ENCODE measurements around the gene POMZP3. TPM values are rescaled to one million over a fixed set of nuclear protein-coding genes. Genes with fewer than 3 reads are reported as not detected.
"Not testable (repeated sequence)": the region's sequence is repeated elsewhere in the genome, so short reads cannot be mapped to it uniquely, and the experiment has no call there.

POMZP3 gene
- total RNA-seq, 1 donor from 2014 or later, result 7.2 TPM

DNA sequence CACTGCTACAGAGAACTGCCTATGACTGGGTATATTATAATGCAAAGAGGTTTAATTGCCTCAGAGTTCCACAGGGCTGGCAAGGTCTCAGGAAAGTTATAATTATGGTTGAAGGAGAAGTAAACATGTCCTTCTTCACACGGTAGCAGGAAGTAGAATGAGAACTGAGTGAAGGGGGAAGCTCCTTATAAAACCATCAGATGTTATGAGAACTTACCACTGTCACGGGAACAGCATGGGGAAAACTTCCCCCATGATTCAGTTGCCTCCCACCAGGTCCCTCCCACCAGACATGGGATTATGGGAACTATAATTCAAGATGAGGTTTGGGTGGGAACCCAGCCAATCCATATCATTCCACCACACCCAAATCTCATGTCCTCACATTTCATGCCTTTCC is 34.4 kb downstream of the POMZP3 start:
- intact Hi-C loops (cut with DNase I); DNase-seq: not testable (repeated sequence)
- ATAC-seq (ENCODE audit: poor library complexity), result peak; percentile 46

DNA sequence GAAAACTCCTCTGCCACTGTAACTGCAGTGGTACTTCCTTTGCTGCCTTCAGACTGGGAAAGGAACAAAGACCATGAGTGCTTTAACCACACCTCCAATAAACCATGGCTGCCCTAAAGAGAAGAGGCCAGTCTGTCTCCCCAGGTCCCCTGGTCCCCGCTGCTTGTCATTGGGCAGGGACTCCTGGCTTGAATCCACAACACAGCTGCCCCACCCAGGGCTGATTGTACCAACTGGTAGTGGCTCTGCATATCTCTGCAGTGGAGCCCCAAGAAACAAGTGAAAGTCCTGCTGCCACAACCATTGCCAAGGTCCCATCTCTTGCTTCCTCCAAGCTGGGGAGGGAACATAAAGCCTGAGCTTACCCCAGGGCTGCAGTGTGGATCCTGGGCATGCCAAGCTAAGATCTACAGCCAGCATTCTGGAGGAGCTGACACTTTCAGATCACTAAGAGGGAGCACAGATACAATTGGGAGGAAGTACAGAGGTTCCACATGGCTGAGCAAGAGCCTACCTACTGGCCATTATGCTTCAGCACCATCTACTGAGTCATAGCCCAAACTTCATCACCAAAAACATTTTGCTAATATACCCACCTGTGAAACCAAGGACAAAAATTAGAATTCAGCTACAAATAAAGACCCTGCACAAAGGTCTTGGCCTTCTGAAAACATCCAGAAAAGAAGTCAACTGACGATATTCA is 35.3 kb downstream of the POMZP3 start:
- DNase-seq; ATAC-seq (ENCODE audit: poor library complexity); intact Hi-C loops (cut with DNase I): not testable (repeated sequence)

DNA sequence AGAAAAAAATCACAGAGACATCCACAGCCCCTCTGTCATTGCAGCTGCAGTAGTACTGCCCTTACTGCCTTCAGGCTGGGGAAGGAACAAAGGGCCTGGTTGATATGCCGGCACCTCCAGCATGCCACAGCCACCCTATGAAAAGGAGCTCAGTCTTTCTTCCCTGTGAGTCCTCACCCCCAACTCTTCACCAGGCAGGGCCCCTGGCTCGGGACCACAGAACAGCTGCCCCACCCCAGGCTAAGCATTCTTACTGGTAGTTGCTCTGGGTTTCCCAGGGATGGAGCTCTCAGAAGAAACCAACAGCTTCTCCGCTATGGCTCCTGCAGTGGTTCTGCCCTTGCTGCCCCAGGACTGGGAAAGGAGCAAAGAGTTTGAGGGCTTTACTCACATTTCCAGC is 36.0 kb downstream of the POMZP3 start:
- ATAC-seq (ENCODE audit: poor library complexity); intact Hi-C loops (cut with DNase I): not testable (repeated sequence)

DNA sequence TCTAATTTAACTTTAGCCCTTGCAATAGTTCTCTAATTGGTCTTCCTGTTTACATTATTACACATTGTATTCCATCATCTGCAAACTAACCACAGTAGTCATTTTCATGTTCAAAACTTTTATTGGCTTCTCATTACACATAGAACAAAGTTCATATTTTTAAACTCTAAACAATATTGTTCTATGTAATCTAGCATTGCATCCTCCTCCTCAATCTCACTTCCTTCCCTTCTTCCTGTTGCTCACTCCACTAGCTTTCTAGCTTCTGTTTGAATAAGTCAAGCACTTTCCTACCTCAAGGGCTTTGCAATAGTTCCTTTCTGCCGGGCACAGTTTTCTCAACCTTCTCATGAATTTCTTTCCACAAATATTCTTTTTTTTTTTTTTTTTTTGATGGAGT is 38.5 kb downstream of the POMZP3 start:
- ATAC-seq (ENCODE audit: poor library complexity); intact Hi-C loops (cut with DNase I); DNase-seq: not testable (repeated sequence)

More for the DNA sequence above, 36.0 kb downstream of the POMZP3 start:
- not testable (repeated sequence) for DNase-seq

DNA sequence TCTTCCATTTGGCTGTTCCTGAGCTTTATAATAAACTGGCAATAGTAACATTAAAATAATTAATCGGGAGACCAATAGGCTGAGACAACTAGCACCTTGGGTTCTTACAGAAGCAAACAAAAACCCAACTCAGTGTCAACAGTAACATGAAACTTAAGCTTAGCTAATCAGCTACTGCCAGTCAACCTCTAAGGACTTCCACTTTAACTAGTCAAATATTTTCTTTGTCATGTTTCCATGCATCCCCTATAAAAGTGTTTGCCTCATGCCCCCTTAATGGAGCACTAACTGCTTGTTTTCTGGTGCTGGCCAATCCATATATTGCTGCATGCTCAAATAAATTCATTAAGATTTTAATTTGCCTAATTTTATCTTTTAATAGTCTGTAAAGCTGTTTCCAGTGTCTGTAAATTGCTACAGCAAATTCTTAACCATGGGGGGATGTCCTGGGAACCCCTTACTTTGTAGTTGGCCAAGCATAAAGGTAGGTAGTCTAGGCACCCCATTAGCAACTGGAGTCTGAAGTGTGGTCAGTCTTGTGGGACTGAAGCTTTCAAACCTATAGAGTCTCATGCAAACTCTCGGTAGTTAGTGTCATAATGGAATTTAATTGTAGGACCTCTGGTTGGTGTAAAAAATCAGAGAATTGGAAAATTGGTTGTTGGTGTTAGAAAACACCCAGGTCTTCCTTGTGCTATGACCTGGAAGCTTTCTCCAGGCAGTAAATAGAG is 40.3 kb downstream of the POMZP3 start:
- DNase-seq; intact Hi-C loops (cut with DNase I); ATAC-seq (ENCODE audit: poor library complexity): not testable (repeated sequence)

DNA sequence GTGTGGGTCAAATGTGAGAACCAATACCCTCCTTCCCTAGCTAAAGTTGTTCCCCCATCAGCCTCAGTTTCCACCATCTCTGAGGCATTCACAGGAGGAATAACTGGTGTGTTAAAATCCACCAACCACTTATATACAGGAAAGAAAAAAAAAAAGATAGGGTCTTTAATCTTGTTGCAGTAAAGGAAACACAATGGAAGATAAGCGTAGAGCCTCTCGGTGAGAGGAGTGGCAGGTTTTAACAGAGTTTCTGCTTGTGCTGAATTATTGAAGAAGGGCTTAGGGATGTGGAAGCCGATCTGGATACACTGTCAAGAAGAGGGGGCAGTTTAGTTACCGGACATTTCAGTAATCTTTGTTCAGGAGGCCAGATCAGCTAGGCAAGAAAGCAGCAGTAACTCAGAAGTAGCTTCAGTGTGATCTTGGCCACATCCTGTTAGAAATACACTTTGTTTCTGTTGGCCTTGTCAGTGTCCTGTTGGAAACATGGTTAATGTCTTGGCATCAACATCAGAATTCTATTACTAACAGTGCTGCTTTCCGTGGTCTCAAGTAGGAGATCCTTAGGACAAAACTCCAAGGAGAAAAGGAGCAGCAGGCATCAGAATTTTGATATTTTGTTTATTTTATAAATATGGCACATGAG is 43.3 kb downstream of the POMZP3 start:
- peak; percentile 79 for ATAC-seq (ENCODE audit: poor library complexity)
- intact Hi-C loops (cut with DNase I); DNase-seq: not testable (repeated sequence)

DNA sequence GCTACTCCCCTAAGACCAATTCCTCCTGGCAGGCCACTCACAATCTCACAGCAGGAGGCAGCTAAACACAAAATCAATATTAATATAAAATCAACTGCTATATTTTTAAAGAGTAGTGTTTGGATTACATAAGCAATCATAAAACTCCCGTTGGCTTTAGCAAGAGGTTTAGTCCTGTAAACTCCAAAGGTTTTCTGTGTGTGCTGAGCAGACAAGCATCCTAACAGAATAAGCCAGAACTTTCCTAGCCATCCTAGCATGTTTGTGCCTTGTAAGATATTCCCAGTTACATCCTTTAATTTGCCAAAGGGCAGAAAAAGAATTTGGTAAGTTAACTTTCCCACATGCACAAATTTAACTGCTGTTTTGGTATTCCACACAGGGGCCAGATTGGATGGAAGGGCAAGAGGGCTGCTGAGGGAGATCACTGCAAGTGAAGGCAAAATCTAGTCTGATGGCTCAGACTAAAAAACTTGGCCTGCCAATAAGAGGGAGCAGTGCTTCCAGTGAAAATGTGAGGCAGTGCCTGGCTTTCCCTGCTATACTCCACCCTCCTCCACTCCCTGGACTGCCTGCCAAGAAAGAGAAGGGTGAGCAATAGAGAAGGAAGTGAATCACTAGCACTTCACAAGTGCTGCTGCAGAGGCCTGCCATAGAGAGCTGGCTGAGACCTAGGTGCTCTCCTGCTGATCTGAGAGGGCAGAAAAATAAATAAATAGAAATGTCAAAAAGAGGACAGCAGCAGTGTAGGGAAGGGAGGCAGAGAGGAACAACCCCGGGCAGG is 44.0 kb downstream of the POMZP3 start:
- ATAC-seq (ENCODE audit: poor library complexity) (peak; percentile 99), DNase-seq (peak; percentile 78)
- intact Hi-C loops (cut with DNase I), result not testable (repeated sequence)

DNA sequence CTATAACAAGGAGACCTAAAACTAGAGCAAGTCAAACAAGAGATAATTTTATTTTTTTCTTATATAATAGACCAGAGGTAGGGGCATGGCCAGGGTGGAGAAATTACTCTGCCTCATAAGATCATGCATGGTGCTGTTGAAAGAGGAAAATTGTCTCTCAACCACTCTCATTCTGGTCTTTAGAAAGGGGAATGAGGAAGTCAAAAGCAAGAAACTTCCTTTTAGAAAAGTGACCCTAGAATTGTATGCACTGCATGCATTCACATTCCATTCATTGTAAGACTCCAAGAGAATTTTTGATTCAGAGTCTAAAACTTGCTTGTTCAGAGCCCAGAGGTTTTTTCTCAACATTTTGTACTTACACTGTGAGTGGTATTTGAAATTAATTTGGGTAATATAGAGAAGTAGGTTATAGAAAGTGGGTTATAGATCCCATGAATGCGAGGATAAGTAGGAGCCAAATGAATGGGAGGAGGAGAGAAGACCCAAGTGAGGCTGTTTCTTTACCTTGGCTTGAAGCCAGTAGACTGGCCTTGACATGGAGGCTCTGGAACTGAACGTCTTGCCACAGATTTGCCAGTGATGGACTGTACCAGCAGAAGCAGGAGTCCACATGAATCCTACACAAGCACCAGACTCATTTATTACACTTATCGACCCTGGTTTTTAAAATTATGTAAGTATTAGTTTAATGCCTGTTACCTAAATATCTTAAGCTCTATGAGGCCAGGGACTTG is 51.0 kb downstream of the POMZP3 start:
- ATAC-seq (ENCODE audit: poor library complexity); intact Hi-C loops (cut with DNase I); DNase-seq: not testable (repeated sequence)

DNA sequence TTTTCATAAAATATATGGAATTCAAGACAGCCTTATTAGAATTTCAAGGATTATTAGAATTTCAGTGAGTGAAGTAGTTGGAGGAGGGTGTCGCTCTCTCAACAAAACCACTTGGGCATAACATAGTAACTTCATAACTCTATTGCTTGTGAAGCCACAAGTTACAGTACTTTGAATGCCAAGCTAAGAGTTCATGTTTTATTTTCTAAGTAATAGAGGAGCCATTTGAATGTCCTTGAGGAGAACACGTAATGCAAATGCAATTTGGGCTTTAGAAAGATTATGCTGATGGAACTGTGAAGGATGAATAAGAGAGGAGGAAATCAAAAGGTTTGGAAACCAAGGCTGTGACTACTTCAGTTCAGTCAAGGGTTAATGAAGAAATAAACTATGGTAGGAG is 51.6 kb downstream of the POMZP3 start:
- DNase-seq; ATAC-seq (ENCODE audit: poor library complexity); intact Hi-C loops (cut with DNase I): not testable (repeated sequence)

DNA sequence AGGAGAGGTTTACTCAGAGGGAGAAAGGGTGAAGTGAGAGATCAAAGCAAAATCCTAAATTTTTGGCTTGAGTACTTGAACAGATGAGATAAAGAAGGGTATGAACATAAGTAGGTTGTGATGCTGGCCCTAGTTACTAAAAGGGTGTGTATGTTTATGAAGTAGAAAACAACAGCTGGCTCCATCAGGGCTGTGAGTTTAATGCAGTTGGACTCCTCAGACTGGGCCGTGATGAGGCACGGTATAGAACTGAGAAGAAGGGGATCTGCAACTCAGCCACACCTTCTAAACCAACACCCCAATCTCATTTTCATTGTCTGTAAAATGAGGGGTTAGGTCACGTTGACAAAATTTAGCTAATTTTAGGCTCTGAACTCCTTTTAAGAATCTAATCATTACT is 54.8 kb downstream of the POMZP3 start:
- intact Hi-C loops (cut with DNase I); ATAC-seq (ENCODE audit: poor library complexity); DNase-seq: not testable (repeated sequence)

DNA sequence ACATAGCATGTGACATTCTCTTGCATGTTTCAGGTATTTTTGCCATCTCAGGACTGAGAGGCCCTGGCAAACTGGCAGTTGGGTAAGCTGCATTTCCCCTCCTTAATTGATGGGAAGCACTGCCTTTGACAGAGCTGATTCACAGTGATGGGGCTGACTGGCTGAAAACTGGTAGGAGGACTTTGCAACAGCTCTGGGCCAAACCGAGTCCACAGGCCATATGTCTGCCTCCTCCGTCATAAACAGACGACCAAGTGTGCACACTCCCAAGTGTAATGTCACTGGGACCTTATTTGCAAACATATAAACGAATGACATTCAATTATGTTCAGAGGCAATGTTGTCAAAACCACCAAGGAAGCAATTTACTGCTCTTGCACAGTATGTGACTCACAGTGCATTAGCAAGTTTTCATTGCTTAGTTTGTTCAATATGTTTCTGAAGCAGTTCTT is 56.7 kb downstream of the POMZP3 start:
- intact Hi-C loops (cut with DNase I); ATAC-seq (ENCODE audit: poor library complexity); DNase-seq: not testable (repeated sequence)

DNA sequence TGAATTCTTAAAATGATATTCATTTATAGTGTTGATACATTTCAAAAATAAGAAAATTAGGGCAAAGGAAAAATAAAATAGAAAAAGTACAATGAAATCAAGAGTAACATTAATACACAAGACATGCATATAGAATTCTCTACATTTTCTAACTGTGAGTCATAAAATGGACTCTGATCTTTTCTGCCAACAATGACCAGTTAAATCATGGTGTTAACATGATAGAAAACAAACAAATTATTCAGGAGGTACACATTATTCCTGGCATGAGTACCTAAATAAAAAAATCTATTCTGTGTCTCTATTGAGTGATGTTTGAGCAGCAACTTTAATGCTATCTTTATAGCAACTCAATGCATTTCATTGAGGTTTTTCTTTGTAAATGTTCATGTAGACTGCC is 58.3 kb downstream of the POMZP3 start:
- intact Hi-C loops (cut with DNase I); ATAC-seq (ENCODE audit: poor library complexity); DNase-seq: not testable (repeated sequence)

DNA sequence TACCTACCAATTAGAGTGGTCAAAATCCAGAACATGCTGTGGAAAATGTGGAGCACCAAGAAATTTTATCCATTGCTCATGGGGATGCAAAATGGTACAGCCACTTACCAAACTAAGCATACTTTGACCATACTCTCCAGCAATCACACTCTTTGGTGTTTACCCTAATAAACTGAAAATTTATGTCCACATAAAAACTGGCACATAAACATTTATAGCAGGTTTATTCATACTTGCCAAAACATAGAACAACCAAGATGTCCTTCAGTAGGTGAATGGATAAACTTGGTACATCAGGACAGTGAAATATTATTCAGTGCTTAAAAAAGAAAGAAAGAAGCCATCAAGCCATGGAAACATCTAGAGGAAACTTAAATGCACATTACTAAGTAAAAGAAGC is 59.3 kb downstream of the POMZP3 start:
- intact Hi-C loops (cut with DNase I); DNase-seq; ATAC-seq (ENCODE audit: poor library complexity): not testable (repeated sequence)

DNA sequence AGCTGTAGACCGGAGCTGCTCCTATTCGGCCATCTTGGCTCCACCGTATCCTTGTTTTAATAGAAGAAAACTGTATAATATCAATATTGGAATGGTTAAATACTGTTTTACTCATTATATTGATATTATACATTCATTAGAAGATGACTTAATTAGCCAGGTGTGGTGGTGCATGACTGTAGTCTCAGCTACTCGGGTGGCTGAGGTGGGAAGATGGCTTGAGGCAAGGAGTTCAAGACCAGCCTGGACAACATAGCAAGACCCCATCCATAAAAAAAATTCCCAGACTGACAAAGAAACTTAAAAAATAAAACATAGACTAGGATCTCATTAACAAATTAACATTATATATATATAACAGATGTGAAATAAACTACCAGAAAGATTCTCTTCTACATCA is 59.8 kb downstream of the POMZP3 start:
- ATAC-seq (ENCODE audit: poor library complexity); intact Hi-C loops (cut with DNase I); DNase-seq: not testable (repeated sequence)

DNA sequence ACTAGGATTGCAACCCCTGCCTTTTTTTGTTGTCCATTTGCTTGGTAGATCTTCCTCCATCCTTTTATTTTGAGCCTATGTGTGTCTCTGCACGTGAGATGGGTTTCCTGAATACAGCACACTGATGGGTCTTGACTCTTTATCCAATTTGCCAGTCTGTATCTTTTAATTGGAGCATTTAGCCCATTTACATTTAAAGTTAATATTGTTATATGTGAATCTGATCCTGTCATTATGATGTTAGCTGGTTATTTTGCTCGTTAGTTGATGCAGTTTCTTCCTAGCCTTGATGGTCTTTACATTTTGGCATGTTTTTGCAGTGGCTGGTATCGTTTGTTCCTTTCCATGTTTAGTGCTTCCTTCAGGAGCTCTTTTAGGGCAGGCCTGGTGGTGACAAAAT is 62.1 kb downstream of the POMZP3 start:
- DNase-seq; intact Hi-C loops (cut with DNase I); ATAC-seq (ENCODE audit: poor library complexity): not testable (repeated sequence)

DNA sequence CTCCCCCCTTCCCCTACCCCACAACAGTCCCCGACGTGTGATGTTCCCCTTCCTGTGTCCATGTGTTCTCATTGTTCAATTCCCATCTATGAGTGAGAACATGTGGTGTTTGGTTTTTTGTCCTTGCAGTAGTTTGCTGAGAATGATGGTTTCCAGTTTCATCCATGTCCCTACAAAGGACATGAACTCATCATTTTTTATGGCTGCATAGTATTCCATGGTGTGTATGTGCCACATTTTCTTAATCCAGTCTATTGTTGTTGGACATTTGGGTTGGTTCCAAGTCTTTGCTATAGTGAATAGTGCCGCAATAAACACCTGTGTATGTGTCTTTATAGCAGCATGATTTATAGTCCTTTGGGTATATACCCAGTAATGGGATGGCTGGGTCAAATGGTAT is 65.7 kb downstream of the POMZP3 start:
- ATAC-seq (ENCODE audit: poor library complexity); intact Hi-C loops (cut with DNase I); DNase-seq: not testable (repeated sequence)

DNA sequence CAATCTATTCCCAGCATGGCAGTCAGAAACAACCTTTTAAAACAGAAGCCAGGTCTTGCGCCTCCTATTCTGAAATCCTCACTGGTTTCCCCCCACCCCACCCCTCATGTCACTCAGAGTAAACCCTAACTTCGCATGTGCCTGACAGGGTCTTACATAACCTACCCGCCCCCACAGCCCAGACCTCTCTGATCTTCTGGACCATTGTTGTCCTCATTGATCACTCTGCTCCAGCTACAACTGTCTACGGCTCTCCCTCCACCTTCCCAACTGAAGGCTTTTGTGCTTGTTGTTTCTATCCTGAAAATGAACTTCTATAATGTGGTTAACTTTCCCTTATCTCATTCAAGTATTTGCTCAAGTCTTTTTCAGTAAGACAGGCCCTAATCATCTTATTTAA is 66.9 kb downstream of the POMZP3 start:
- intact Hi-C loops (cut with DNase I); DNase-seq; ATAC-seq (ENCODE audit: poor library complexity): not testable (repeated sequence)

Measured in Right ventricle myocardium superior (tissue), 1 donor.